Tibial nerve (tissue), 4 donors: ENCODE measurements around the gene ACBD6. TPM values are rescaled to one million over a fixed set of nuclear protein-coding genes. Genes with fewer than 3 reads are reported as not detected.
A peak's percentile ranks its signal among the peaks of the same experiment; 100 is the strongest.
"Not testable (repeated sequence)": the region's sequence is repeated elsewhere in the genome, so short reads cannot be mapped to it uniquely, and the experiment has no call there.

ENCODE experiments used
- DNase-seq, 2 donors: peaks; one replicate each; pipeline ENCODE4 v3.0.0-alpha.2; 2019; ENCODE audit warnings: low spot score in 2 of 2
- H3K27ac ChIP-seq, 4 donors: fragments of 200-600 bp; sonication (generic) in 3 of 4; one replicate each; pipeline ENCODE4 v1.5.1; 2017 to 2019; ENCODE audit warnings: mild to moderate bottlenecking in 1 of 4
- H3K27me3 ChIP-seq, 2 donors: fragments of 200-600 bp; sonication (generic) in 1 of 2; one replicate each; pipeline versions ENCODE4 v1.5.1 to v1.6.0; 2017 to 2019
- H3K36me3 ChIP-seq, 3 donors: fragments of 200-600 bp; sonication (generic); one replicate each; pipeline ENCODE4 v1.5.1; 2018 to 2019
- H3K4me1 ChIP-seq, 4 donors: fragments of 200-600 bp; sonication (generic) in 3 of 4; one replicate each; pipeline ENCODE4 v1.5.1; 2017 to 2019
- H3K4me3 ChIP-seq, 4 donors: fragments of 200-600 bp; sonication (generic) in 3 of 4; one replicate each; pipeline ENCODE4 v1.5.1; 2017 to 2019; ENCODE audit warnings: mild to moderate bottlenecking in 1 of 4, moderate library complexity in 1 of 4
- H3K9me3 ChIP-seq, 4 donors: fragments of 200-600 bp; sonication (generic) in 3 of 4; one replicate each; pipeline ENCODE4 v1.5.1; 2017 to 2019
- CTCF ChIP-seq, 5 experiments: fragments of 200-600 bp in 3 of 5; fragments of 450-650 bp in 2 of 5; sonication (generic) in 3 of 5; IDR thresholded peaks; one replicate each; pipeline ENCODE4 v1.5.1; 2016 to 2019; ENCODE audit warnings: antibody characterized with exemption in 5 of 5, mild to moderate bottlenecking in 3 of 5, moderate library complexity in 2 of 5
- EP300 ChIP-seq, 2 donors: sonication (generic); formaldehyde crosslinking; IDR thresholded peaks; one replicate each; pipeline ENCODE4 v1.6.1; 2017; ENCODE audit warnings: antibody characterized with exemption in 2 of 2, mild to moderate bottlenecking in 1 of 2
- POLR2A ChIP-seq, 2 donors: fragments of 450-650 bp; IDR thresholded peaks; one replicate each; pipeline ENCODE4 v1.6.1; 2017; ENCODE audit warnings: antibody characterized with exemption in 2 of 2, mild to moderate bottlenecking in 2 of 2, moderate library complexity in 2 of 2
- whole genome bisulfite sequencing, 2 donors: methylation state at CpG; one replicate each; pipeline ENCODE4 v1.1.5; 2018; 5-methylcytosine and 5-hydroxymethylcytosine counted together
- total RNA-seq, 4 donors: library from RNA; depleted of rRNA; stranded (reverse); fragments of >200 nt; gene quantifications; one replicate each; pipeline ENCODE4 v1.1.0, GENCODE V29; 2016

ACBD6 gene
- 10 to 100 TPM; 55.7 to 61.8 (median 57.2) TPM for total RNA-seq

- Histone ChIP-seq H3K27me3 (no peaks in the 10 kb centered on the region), H3K9me3 (no peaks in the 10 kb centered on the region), H3K4me1 (peaks cover 0 to 57% (median 18%) of the 10 kb centered on the region in 4 donors), H3K4me3 (peak within 1 kb of the TSS; percentile 91 to 94 (median 92)), H3K27ac (peak within 1 kb of the TSS; percentile 88 to 96 (median 94)), H3K36me3 (no peaks in the 10 kb centered on the region)
- WGBS, 2 donors: 0 to 1% methylated on average over 58 to 69 of the region's 83 CpGs
- peak; percentile 59 to 68 for DNase-seq
- peak in 4 of 5 experiments; percentile 7 to 52 (median 31) for TF ChIP-seq CTCF (IDR thresholded peaks at IDR 0.05)
- TF ChIP-seq EP300 (IDR thresholded peaks at IDR 0.05): peak in 1 of 2 donors; percentile 84
- peak; percentile 31 to 51 for TF ChIP-seq POLR2A (IDR thresholded peaks at IDR 0.05)
Observed at GRCh38 chr1:180502361-180503279, at the start of gene ACBD6. ACBD6 (minus strand) TSS chr1:180502577; CDS start chr1:180502266, 311 bp downstream.

GRCh38 chr1:180551997-180552396 is 49.6 kb upstream of the ACBD6 start:
- no peak for TF ChIP-seq EP300 (IDR thresholded peaks at IDR 0.05)
- no peak for TF ChIP-seq CTCF (IDR thresholded peaks at IDR 0.05)
- no peak for TF ChIP-seq POLR2A (IDR thresholded peaks at IDR 0.05)
- no peaks in the 10 kb centered on the region for H3K27me3 ChIP-seq
- H3K9me3 ChIP-seq: no peaks in the 10 kb centered on the region
- H3K27ac ChIP-seq: no peak overlapping the region
- no peaks in the 10 kb centered on the region for H3K4me1 ChIP-seq
- H3K4me3 ChIP-seq: no peak overlapping the region
- no peak for DNase-seq
- no peaks in the 10 kb centered on the region for H3K36me3 ChIP-seq
- 56 to 64% methylated on average over 1 of the region's 1 CpG for WGBS, 2 donors

- WGBS, 2 donors: 71 to 88% methylated on average over 3 of the region's 3 CpGs
- no peak overlapping the region for H3K27ac ChIP-seq
- no peaks in the 10 kb centered on the region for H3K27me3 ChIP-seq
- H3K9me3 ChIP-seq: no peaks in the 10 kb centered on the region
- no peak for DNase-seq
- H3K4me1 ChIP-seq: no peaks in the 10 kb centered on the region
- no peak for TF ChIP-seq POLR2A (IDR thresholded peaks at IDR 0.05)
- no peak for TF ChIP-seq CTCF (IDR thresholded peaks at IDR 0.05)
- no peak for TF ChIP-seq EP300 (IDR thresholded peaks at IDR 0.05)
- H3K4me3 ChIP-seq: no peak overlapping the region
- H3K36me3 ChIP-seq: no peaks in the 10 kb centered on the region
Observed at GRCh38 chr1:180550241-180550640, 47.9 kb upstream of the ACBD6 start.

GRCh38 chr1:180549770-180550169 is 47.4 kb upstream of the ACBD6 start:
- 91 to 96% methylated on average over 8 of the region's 8 CpGs for WGBS, 2 donors

GRCh38 chr1:180548686-180549317 is 46.4 kb upstream of the ACBD6 start:
- Histone ChIP-seq H3K36me3 (no peaks in the 10 kb centered on the region), H3K27me3 (no peaks in the 10 kb centered on the region), H3K27ac (no peak overlapping the region), H3K4me1 (no peaks in the 10 kb centered on the region), H3K4me3 (no peak overlapping the region), H3K9me3 (no peaks in the 10 kb centered on the region)
- no peak for TF ChIP-seq CTCF (IDR thresholded peaks at IDR 0.05)
- no peak for TF ChIP-seq EP300 (IDR thresholded peaks at IDR 0.05)
- no peak for TF ChIP-seq POLR2A (IDR thresholded peaks at IDR 0.05)
- WGBS, 2 donors: 84 to 86% methylated on average over 7 of the region's 7 CpGs
- no peak for DNase-seq

More at GRCh38 chr1:180549770-180550169, 47.4 kb upstream of the ACBD6 start:
- H3K27me3 ChIP-seq, H3K27ac ChIP-seq, H3K4me3 ChIP-seq, DNase-seq, H3K4me1 ChIP-seq, H3K36me3 ChIP-seq, H3K9me3 ChIP-seq: not testable (repeated sequence)
